Stomach (tissue), 4 donors: Measurements from ENCODE around the gene KRT4.

Experiments used
- CTCF ChIP-seq, 7 experiments: fragments of 450-650 bp in 4 of 7; fragments of 200-600 bp in 3 of 7; sonication (generic) in 3 of 7; IDR thresholded peaks; one replicate each; pipeline ENCODE4 v1.5.1; 2016 to 2019; ENCODE audit warnings: antibody characterized with exemption in 7 of 7, control low read depth in 2 of 7, mild to moderate bottlenecking in 1 of 7
- EP300 ChIP-seq: sonication (generic); formaldehyde crosslinking; IDR thresholded peaks from one replicate; pipeline ENCODE4 v1.6.1; 2017; ENCODE audit warnings: antibody characterized with exemption
- POLR2AphosphoS5 ChIP-seq, 3 donors: sonication (generic); formaldehyde crosslinking; IDR thresholded peaks; one replicate each; pipeline ENCODE4 v1.6.1; 2016; ENCODE audit warnings: antibody characterized with exemption in 3 of 3

DNA sequence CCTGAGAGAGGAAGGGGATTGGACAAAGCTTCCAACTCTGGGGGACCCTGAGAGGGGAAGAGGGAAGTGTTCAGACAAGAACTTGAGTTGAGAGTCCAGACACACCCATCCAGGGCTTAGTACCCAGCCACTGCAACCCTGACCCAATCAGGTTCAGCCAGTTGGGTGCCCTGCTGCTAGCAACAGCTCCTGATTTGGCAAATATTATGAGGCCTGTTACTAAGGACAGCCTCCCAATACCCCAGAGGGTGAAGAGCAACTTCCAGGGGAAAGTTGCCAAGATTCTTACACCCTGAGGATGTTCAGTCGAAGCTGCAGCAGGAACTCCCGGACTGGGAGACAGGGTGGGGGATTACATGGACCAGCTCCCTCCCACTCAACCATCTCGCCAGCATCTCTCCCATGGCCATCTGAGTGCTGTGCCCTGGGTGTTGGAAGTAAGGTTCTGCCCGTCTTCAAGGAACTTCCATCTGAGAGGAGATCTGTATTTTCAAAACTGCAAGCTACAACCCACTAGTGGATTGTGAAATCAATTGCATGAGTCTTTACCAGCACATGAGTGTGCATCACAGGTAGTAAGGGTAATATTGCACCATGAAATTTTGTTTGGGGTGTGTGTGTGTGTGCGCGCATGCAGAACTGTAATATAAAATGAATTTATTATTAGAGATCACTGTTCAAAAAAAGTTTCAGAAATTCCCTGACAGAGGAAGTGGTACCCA is 46.3 kb upstream of the KRT4 start:
- TF ChIP-seq CTCF (IDR thresholded peaks at IDR 0.05) (no peak), EP300 (no peak), POLR2AphosphoS5 (IDR thresholded peaks at IDR 0.05) (no peak)
